Mesangial cell (primary cell): Measurements from ENCODE around the gene DOK4. TPM values are rescaled to one million over a fixed set of nuclear protein-coding genes. Genes with fewer than 3 reads are reported as not detected.

Experiments used
- total RNA-seq: library from RNA; depleted of rRNA; stranded (reverse); fragments of >200 nt; gene quantifications from 2 replicates; pipeline ENCODE4 v1.2.3, GENCODE V29; 2015

Gene DOK4
- total RNA-seq, result 32.9 and 48.2 TPM in 2 replicates

DNA sequence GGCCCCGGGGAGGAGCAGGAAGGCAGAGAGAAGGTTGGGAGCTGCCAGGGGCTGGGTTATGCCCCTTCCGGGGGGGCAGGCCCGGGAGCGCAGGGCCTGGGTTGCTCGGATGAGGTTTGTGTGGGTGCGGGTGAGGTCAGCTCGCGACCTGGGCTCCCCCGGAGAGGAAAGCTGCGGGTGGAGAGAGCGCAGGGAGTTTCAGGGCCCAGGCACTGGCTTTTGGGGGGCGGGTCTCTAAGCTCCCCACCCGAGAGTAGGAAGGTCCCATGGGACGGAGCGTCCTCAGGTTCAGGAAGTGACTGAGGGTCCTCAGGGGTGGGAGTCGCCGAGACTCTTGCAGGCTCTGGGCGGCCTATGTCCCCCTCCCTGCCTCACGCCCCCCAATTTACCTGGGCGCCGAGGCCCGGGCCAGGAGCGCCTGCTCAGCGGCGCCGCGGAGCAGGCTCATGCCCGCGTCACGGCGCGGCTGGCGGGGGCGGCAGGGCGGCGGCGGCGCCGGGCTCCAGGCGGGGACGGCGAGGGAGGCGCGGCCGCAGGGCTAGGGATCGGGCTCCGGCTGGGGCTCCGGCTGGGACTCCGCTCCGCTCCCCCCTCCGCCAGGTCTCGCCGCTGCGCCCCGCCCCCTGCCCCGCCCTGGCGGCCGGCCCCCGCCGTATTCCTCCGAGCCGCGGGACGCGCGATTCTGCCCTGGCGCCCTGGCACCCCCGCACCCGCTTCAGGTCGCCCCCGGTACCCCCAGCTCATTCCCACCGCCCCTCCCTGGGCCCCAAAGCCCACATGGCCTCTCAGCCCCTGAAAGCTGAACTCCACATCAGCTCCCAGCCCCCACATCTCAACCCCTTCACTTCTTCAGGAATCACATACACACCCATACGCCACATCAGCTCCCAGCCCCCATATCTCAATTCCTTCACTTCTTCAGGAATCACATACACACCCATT is at the start of gene DOK4:
Gene DOK4, minus strand, starts transcription at position 578 of the 942 bp plus-strand sequence. CDS start 6,986 bp downstream, outside the sequence.

GRCh38 chr16:57462209-57462977 is 23.9 kb downstream of the DOK4 start, which contains the start of gene POLR2C:
TSS of gene POLR2C (plus strand) at chr16:57462679. CDS start at chr16:57462725, 46 bp downstream.

GRCh38 chr16:57447186-57447962 is 38.9 kb downstream of the DOK4 start, which contains the start of the genes CIAPIN1 and COQ9:
TSS of gene CIAPIN1 (minus strand) at chr16:57447385. CDS start at chr16:57440928, 6,457 bp downstream.
TSS of gene COQ9 (plus strand) at chr16:57447479. CDS start at chr16:57447506, 27 bp downstream.

Other genes starting within 250 kb of the DOK4 start
- 59.6 and 68.3 TPM in 2 replicates for gene ARL2BP, start 241.2 kb downstream of the DOK4 start, total RNA-seq
- gene PLLP, start 201.8 kb downstream of the DOK4 start, total RNA-seq, result 2.0 and 9.6 TPM in 2 replicates
- gene CCL22, start 127.7 kb downstream of the DOK4 start, total RNA-seq, result not detected in 2 replicates
- gene CX3CL1, start 114.0 kb downstream of the DOK4 start, total RNA-seq, result 2.4 and 12.9 TPM in 2 replicates
- gene CCL17, start 81.7 kb downstream of the DOK4 start, total RNA-seq, result not detected in 2 replicates
- 54.6 and 55.4 TPM in 2 replicates for gene CIAPIN1, start 39.1 kb downstream of the DOK4 start, total RNA-seq
- gene COQ9, start 39.0 kb downstream of the DOK4 start, total RNA-seq, result 40.4 and 51.7 TPM in 2 replicates
- gene POLR2C, start 23.8 kb downstream of the DOK4 start, total RNA-seq, result 104 and 118 TPM in 2 replicates
- gene CCDC102A, start 50.1 kb upstream of the DOK4 start, total RNA-seq, result 10.6 and 24.1 TPM in 2 replicates
- gene ADGRG5, start 56.1 kb upstream of the DOK4 start, total RNA-seq, result 0.16 and 0.38 TPM in 2 replicates
- 23.8 and 151 TPM in 2 replicates for gene ADGRG1, start 142.1 kb upstream of the DOK4 start, total RNA-seq
- not detected in 2 replicates for gene ADGRG3, start 181.8 kb upstream of the DOK4 start, total RNA-seq
- gene DRC7, start 208.3 kb upstream of the DOK4 start, total RNA-seq, result under 0.01 TPM in 1 of 2 replicates, not detected in the other
- 44.2 and 45.8 TPM in 2 replicates for gene KATNB1, start 249.3 kb upstream of the DOK4 start, total RNA-seq